Measurements from ENCODE around the gene KCNT2.

Gene KCNT2

DNA sequence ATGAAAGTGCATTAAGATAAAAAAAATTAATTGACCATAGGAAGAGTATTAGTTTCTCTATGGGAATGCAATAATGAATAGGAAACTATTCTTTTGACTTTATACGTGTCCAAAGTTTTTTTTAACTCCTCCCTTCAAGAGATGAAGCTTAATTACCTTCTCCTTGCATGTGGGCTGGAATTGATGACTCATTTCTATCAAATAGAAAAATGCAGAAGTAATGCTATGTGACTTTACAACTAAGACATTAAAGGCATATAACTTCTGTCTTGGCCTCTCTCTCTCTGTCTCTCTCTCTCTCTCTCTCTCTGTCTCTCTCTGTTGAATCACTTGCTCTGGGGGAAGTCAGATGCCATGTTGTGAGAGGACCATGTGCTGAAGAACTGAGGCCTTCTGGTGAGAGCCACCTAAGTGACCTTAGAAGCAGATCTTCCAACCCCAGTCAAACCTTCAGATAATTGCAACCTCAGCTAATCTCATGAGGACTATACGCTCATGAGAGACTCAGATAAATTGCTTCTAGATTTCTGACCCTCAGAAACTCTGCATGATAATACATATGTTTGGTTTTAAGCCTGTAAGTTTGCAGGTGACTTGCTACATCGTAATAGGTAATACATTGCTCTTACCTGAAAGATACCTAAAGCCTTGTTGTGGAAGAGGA is 414.2 kb downstream of the KCNT2 start:
- Histone ChIP-seq H3K4me1 (no peaks in the 10 kb centered on the region), H3K27me3 (ENCODE audit: control insufficient read depth, insufficient read depth, low read length) (no peaks in the 10 kb centered on the region), H3K4me2 (ENCODE audit: low read length) (no peak overlapping the region), H3K9me3 (ENCODE audit: control insufficient read depth, low read length) (no peaks in the 10 kb centered on the region), H3K9ac (no peak overlapping the region), H3K36me3 (ENCODE audit: control insufficient read depth, insufficient read depth, low read length) (no peaks in the 10 kb centered on the region), H3K79me2 (no peaks in the 10 kb centered on the region), H3K27ac (no peak overlapping the region), H3K4me3 (ENCODE audit: low read depth, low read length) (no peak overlapping the region), H2AFZ (no peak overlapping the region)
- TF ChIP-seq, protein P1, sequence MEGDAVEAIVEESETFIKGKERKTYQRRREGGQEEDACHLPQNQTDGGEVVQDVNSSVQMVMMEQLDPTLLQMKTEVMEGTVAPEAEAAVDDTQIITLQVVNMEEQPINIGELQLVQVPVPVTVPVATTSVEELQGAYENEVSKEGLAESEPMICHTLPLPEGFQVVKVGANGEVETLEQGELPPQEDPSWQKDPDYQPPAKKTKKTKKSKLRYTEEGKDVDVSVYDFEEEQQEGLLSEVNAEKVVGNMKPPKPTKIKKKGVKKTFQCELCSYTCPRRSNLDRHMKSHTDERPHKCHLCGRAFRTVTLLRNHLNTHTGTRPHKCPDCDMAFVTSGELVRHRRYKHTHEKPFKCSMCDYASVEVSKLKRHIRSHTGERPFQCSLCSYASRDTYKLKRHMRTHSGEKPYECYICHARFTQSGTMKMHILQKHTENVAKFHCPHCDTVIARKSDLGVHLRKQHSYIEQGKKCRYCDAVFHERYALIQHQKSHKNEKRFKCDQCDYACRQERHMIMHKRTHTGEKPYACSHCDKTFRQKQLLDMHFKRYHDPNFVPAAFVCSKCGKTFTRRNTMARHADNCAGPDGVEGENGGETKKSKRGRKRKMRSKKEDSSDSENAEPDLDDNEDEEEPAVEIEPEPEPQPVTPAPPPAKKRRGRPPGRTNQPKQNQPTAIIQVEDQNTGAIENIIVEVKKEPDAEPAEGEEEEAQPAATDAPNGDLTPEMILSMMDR (IDR thresholded peaks at IDR 0.05), result no peak

DNA sequence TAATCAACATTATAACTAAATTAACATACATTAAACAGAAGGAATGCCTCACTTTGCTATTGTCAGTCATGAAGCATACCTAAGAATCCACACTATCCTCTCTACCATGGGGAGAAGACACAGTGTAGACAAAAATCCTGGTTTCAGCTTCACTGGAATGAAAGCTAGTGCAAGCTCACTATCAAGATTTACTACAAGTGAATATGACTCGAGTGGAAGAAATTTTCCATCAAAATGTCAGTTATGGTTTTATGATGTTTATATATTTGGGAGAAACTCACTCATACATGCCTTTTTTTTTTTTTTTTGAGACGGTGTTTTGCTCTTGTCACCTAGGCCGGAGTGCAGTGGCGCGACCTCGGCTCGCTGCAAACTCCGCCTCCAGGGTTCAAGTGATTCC is 424.3 kb downstream of the KCNT2 start:
- Histone ChIP-seq H3K79me2 (no peaks in the 10 kb centered on the region), H3K4me1 (no peaks in the 10 kb centered on the region), H3K9me3 (ENCODE audit: control insufficient read depth, low read length) (no peaks in the 10 kb centered on the region), H3K9ac (no peak overlapping the region), H3K27ac (no peak overlapping the region), H3K36me3 (ENCODE audit: control insufficient read depth, insufficient read depth, low read length) (no peaks in the 10 kb centered on the region), H2AFZ (no peak overlapping the region), H3K27me3 (ENCODE audit: control insufficient read depth, insufficient read depth, low read length) (no peaks in the 10 kb centered on the region), H3K4me2 (ENCODE audit: low read length) (no peak overlapping the region), H3K4me3 (ENCODE audit: low read depth, low read length) (no peak overlapping the region)
- TF ChIP-seq, protein P1 (IDR thresholded peaks at IDR 0.05), result no peak

DNA sequence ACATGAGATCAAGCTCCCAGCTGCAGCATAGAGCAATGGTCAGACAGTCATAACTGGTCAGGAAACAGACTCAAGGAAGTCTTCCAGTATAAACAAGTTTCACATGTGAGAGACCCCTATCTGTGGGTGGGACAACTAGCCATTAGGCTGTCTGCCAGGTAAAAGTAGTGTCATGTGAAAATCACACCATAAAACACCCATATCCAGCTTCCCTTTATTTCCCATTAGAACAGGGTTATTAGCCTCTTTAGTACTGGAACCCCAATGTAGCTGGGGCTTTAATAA is 426.7 kb downstream of the KCNT2 start:
- Histone ChIP-seq H3K36me3 (ENCODE audit: control insufficient read depth, insufficient read depth, low read length) (no peaks in the 10 kb centered on the region), H3K4me3 (ENCODE audit: low read depth, low read length) (no peak overlapping the region), H2AFZ (no peak overlapping the region), H3K4me1 (no peaks in the 10 kb centered on the region), H3K27me3 (ENCODE audit: control insufficient read depth, insufficient read depth, low read length) (no peaks in the 10 kb centered on the region), H3K9me3 (ENCODE audit: control insufficient read depth, low read length) (no peaks in the 10 kb centered on the region), H3K9ac (no peak overlapping the region), H3K4me2 (ENCODE audit: low read length) (no peak overlapping the region), H3K27ac (no peak overlapping the region), H3K79me2 (no peaks in the 10 kb centered on the region)
- TF ChIP-seq, protein P1 (IDR thresholded peaks at IDR 0.05), result no peak

DNA sequence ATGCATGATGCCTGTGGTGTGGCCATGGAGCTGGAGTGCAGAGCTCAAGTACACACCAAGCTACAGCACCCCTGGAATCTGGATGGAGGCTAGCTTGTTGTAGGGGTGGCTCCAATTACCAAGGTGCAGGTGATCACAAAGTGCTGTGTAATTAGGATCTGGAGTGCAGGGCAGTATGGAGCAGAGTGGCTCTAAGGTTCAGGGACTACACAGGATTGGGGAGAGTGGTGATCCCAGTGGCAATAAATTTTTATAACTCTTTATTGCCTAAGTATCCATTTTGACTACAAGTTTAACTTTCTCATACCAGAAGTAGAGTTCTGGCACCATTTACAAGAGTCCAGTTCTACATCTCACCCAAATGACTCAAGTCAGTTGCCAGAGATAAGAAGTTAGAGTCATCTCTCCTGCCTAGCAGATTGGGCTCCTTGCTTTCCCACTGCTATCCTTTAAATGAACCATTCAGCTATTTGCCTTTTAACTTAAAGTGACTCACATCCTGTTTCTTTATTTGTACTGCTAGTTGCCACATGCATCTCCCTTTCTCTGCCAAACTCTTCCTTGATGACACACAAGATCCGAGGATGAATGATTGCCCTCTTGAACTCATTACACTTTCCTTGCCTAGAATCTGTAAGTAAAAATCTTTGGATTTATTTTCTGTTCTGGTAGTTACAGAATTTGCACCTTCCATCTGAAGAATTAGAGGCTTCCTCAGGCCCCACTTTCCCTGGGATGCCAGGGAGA is 427.2 kb downstream of the KCNT2 start:
- Histone ChIP-seq H3K27ac (no peak overlapping the region), H3K4me2 (ENCODE audit: low read length) (no peak overlapping the region), H3K79me2 (no peaks in the 10 kb centered on the region), H3K9me3 (ENCODE audit: control insufficient read depth, low read length) (no peaks in the 10 kb centered on the region), H3K4me3 (ENCODE audit: low read depth, low read length) (no peak overlapping the region), H2AFZ (no peak overlapping the region), H3K27me3 (ENCODE audit: control insufficient read depth, insufficient read depth, low read length) (no peaks in the 10 kb centered on the region), H3K9ac (no peak overlapping the region), H3K36me3 (ENCODE audit: control insufficient read depth, insufficient read depth, low read length) (no peaks in the 10 kb centered on the region), H3K4me1 (no peaks in the 10 kb centered on the region)
- TF ChIP-seq, protein P1 (IDR thresholded peaks at IDR 0.05), result no peak

Measured in parathyroid adenoma (tissue), 2 donors.